ENCODE results near the gene LGALS3BP. TPM values are rescaled to one million over a fixed set of nuclear protein-coding genes. Genes with fewer than 3 reads are reported as not detected.

The LGALS3BP gene
- total and polyA plus RNA-seq, 4 donors = 183 to 479 (median 245) TPM

GRCh38 chr17:78995022-78995760 lies 15.5 kb upstream of the LGALS3BP start:
- ATAC-seq (ENCODE audit: insufficient read depth, low FRiP score) = no peak
- peaks cover 15 to 71% (median 38%) of the 10 kb centered on the region in 4 donors for H3K36me3 ChIP-seq (ENCODE audit: control insufficient read depth in 4 of 4, insufficient read depth in 4 of 4, low read length in 4 of 4)
- H3K9ac ChIP-seq (ENCODE audit: insufficient read depth in 1 of 2, low read length in 2 of 2) = no peak overlapping the region
- no peak overlapping the region for H3K4me3 ChIP-seq
- H3K9me3 ChIP-seq (ENCODE audit: control insufficient read depth in 4 of 4, insufficient read depth in 3 of 4, low read length in 3 of 4) = no peaks in the 10 kb centered on the region
- no peak for TF ChIP-seq CTCF (IDR thresholded peaks at IDR 0.05; ENCODE audit: control extremely low read depth, extremely low read depth)
- peak overlapping the region in 1 of 2 donors; percentile 48 for H3K27ac ChIP-seq (ENCODE audit: low read depth in 1 of 2, low read length in 1 of 2)
- 95 to 96% methylated on average over 34 of the region's 34 CpGs for WGBS, 2 donors
- H3K27me3 ChIP-seq (ENCODE audit: control insufficient read depth in 3 of 3, insufficient read depth in 3 of 3, low read length in 2 of 3) = no peaks in the 10 kb centered on the region
- DNase-seq = no peak
- H3K4me1 ChIP-seq (ENCODE audit: control insufficient read depth in 5 of 5, insufficient read depth in 5 of 5, low read length in 5 of 5) = no peaks in the 10 kb centered on the region

GRCh38 chr17:78993981-78994671 lies 14.4 kb upstream of the LGALS3BP start:
- no peak for TF ChIP-seq CTCF (IDR thresholded peaks at IDR 0.05; ENCODE audit: control extremely low read depth, extremely low read depth)
- no peak for ATAC-seq (ENCODE audit: insufficient read depth, low FRiP score)
- H3K9me3 ChIP-seq (ENCODE audit: control insufficient read depth in 4 of 4, insufficient read depth in 3 of 4, low read length in 3 of 4) = no peaks in the 10 kb centered on the region
- no peak overlapping the region for H3K27ac ChIP-seq (ENCODE audit: low read depth in 1 of 2, low read length in 1 of 2)
- no peaks in the 10 kb centered on the region for H3K4me1 ChIP-seq (ENCODE audit: control insufficient read depth in 5 of 5, insufficient read depth in 5 of 5, low read length in 5 of 5)
- H3K4me3 ChIP-seq = no peak overlapping the region
- H3K9ac ChIP-seq (ENCODE audit: insufficient read depth in 1 of 2, low read length in 2 of 2) = no peak overlapping the region
- H3K27me3 ChIP-seq (ENCODE audit: control insufficient read depth in 3 of 3, insufficient read depth in 3 of 3, low read length in 2 of 3) = no peaks in the 10 kb centered on the region
- no peak for DNase-seq
- WGBS, 2 donors = 94 to 97% methylated on average over 21 to 22 of the region's 22 CpGs
- peaks cover 15 to 69% (median 37%) of the 10 kb centered on the region in 4 donors for H3K36me3 ChIP-seq (ENCODE audit: control insufficient read depth in 4 of 4, insufficient read depth in 4 of 4, low read length in 4 of 4)

- TF ChIP-seq CTCF (IDR thresholded peaks at IDR 0.05; ENCODE audit: control extremely low read depth, extremely low read depth) = peak; percentile 35
- Histone ChIP-seq H3K27me3 (ENCODE audit: control insufficient read depth in 3 of 3, insufficient read depth in 3 of 3, low read length in 2 of 3) (no peaks in the 10 kb centered on the region), H3K9ac (ENCODE audit: insufficient read depth in 1 of 2, low read length in 2 of 2) (no peak overlapping the region), H3K4me1 (ENCODE audit: control insufficient read depth in 5 of 5, insufficient read depth in 5 of 5, low read length in 5 of 5) (no peaks in the 10 kb centered on the region), H3K4me3 (no peak overlapping the region), H3K27ac (ENCODE audit: low read depth in 1 of 2, low read length in 1 of 2) (no peak overlapping the region), H3K9me3 (ENCODE audit: control insufficient read depth in 4 of 4, insufficient read depth in 3 of 4, low read length in 3 of 4) (no peaks in the 10 kb centered on the region), H3K36me3 (ENCODE audit: control insufficient read depth in 4 of 4, insufficient read depth in 4 of 4, low read length in 4 of 4) (peaks cover 15 to 62% (median 33%) of the 10 kb centered on the region in 4 donors)
- DNase-seq = peak; percentile 42 to 60 (median 57)
- ATAC-seq (ENCODE audit: insufficient read depth, low FRiP score) = peak; percentile 54
- WGBS, 2 donors = 78 to 79% methylated on average over 49 of the region's 49 CpGs
Observed at GRCh38 chr17:78993241-78993956, 13.7 kb upstream of the LGALS3BP start.
